ENCODE measurements around the gene ABHD2. TPM values are rescaled to one million over a fixed set of nuclear protein-coding genes. Genes with fewer than 3 reads are reported as not detected.

ABHD2 gene
- total and polyA plus RNA-seq, 9 of the 15 experiments (the other 6 are each of a cell fraction or from before 2014, with no cell fraction given): 16.9 to 99.8 (median 47.5) TPM

GRCh38 chr15:89129123-89129815, 41.0 kb downstream of the ABHD2 start (continued):
- TF ChIP-seq BRCA1 (IDR thresholded peaks at IDR 0.05) (no peak), BRCA1 (CRISPR knock-in tag; IDR thresholded peaks at IDR 0.05) (no peak), ZNF444 (CRISPR knock-in tag; IDR thresholded peaks at IDR 0.05) (no peak), RAD21 (CRISPR knock-in tag; conservative IDR thresholded peaks at IDR 0.05 in 1 of 2, IDR thresholded peaks at IDR 0.05 in 1 of 2) (peak; percentile 63 to 74), ELF2 (CRISPR knock-in tag; IDR thresholded peaks at IDR 0.05) (no peak), ZNF384 (IDR thresholded peaks at IDR 0.05; ENCODE audit: low read depth, low read length) (0 out of 2 replicates have a peak, but pooled peaks have one; percentile 24), FOXM1 (IDR thresholded peaks at IDR 0.05; ENCODE audit: low read depth) (no peak), FOXM1 (CRISPR knock-in tag; IDR thresholded peaks at IDR 0.05; ENCODE audit: low read depth) (no peak), C11orf30 (IDR thresholded peaks at IDR 0.05; ENCODE audit: low read depth) (peak; percentile 59; the same call in 1 of the 2 replicates), TCF15 (CRISPR knock-in tag; IDR thresholded peaks at IDR 0.05) (no peak), REST (IDR thresholded peaks at IDR 0.05; ENCODE audit: borderline replicate concordance) (peak; percentile 80), REST (CRISPR knock-in tag; IDR thresholded peaks at IDR 0.05; ENCODE audit: low read depth) (no peak), ZEB2 (IDR thresholded peaks at IDR 0.05) (no peak), MCM5 (IDR thresholded peaks at IDR 0.05; ENCODE audit: low read depth) (no peak)
